Fibroblast of mammary gland (primary cell): ENCODE measurements around the gene CNKSR1.
"Not testable (repeated sequence)": the region's sequence is repeated elsewhere in the genome, so short reads cannot be mapped to it uniquely, and the experiment has no call there.

Source experiments
- DNase-seq: peaks from one replicate; pipeline ENCODE4 v3.0.0-alpha.2; 2010; ENCODE audit warnings: low read depth
- H3K4me3 ChIP-seq: 2 replicates; pipeline ENCODE4 v1.5.1; 2011; ENCODE audit warnings: low read depth, mild to moderate bottlenecking, low read length, moderate library complexity; ENCODE audit not compliant: control insufficient read depth
- TF ChIP-seq, protein P1 (sequence below): conservative IDR thresholded peaks from 2 replicates; pipeline ENCODE4 v1.5.1; 2011; ENCODE audit warnings: low read depth, low read length, inconsistent platforms; ENCODE audit not compliant: control insufficient read depth, insufficient read depth

Gene CNKSR1

DNA sequence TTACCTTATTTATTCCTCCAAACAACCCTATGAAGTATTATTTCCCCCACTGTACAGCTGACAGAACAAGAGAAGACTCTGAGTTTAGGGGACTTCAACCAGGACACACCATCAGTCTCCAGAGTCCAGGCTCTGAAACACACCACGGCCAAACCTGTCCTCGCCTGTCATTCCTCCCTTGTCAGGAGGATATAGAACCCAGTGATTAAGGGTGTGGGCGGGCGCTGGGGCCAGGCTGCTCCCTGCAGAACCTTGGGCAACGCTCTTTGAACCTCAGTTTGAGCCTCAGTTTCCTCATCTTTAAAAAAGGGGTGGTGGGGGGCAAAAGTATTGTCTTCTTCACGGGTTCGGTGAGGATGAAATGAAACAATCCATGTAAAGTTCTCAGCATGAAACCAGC, 47.3 kb downstream of the CNKSR1 start:
- H3K4me3 ChIP-seq: no peak overlapping the region

DNA sequence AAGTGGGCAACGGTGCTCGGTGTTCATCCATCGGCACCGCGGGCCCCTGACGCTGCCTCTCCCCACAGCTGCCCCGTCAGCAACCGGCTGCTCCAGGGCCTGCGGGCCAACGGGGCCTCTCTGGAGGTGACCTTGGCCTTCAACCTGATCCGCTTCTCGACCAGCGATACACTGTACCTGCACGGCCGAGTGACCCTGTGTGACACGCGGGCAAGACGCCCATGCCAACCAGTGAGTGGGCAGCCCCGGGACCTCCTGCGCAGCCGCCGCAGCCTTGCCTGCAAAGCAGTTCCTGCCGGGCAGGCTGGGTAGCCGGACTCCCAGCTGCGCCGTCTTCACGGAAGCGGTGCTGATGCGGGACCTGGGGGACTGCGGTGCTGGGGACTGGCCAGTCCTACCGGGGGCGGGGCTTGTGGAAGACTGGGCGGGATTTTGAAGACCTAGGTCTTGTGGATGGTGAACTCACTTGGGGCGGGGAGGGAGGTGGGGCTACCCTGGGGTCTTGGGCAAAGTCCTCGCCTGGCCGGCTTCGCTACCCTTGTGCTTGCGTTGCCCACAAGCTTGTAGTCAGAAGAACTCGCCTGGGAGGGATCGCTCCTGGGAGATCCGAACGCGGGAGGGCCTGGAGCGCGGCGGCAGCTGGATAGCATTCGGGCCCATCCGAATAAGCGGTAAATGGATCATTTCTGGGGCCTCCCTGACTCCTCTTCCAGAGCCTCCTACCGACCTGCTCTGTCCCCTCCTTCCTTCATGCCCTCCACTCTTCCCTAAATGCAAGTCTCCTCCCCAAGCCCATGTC, 47.9 kb downstream of the CNKSR1 start:
- TF ChIP-seq, protein P1, sequence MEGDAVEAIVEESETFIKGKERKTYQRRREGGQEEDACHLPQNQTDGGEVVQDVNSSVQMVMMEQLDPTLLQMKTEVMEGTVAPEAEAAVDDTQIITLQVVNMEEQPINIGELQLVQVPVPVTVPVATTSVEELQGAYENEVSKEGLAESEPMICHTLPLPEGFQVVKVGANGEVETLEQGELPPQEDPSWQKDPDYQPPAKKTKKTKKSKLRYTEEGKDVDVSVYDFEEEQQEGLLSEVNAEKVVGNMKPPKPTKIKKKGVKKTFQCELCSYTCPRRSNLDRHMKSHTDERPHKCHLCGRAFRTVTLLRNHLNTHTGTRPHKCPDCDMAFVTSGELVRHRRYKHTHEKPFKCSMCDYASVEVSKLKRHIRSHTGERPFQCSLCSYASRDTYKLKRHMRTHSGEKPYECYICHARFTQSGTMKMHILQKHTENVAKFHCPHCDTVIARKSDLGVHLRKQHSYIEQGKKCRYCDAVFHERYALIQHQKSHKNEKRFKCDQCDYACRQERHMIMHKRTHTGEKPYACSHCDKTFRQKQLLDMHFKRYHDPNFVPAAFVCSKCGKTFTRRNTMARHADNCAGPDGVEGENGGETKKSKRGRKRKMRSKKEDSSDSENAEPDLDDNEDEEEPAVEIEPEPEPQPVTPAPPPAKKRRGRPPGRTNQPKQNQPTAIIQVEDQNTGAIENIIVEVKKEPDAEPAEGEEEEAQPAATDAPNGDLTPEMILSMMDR: no peak
- DNase-seq: peak; percentile 8
- H3K4me3 ChIP-seq: peak overlapping the region; percentile 37

More for the DNA sequence above, 47.3 kb downstream of the CNKSR1 start:
- DNase-seq: no peak
- TF ChIP-seq, protein P1: no peak

- DNase-seq, H3K4me3 ChIP-seq: not testable (repeated sequence)
Observed at GRCh38 chr1:26230682-26231081, 53.4 kb downstream of the CNKSR1 start.

DNA sequence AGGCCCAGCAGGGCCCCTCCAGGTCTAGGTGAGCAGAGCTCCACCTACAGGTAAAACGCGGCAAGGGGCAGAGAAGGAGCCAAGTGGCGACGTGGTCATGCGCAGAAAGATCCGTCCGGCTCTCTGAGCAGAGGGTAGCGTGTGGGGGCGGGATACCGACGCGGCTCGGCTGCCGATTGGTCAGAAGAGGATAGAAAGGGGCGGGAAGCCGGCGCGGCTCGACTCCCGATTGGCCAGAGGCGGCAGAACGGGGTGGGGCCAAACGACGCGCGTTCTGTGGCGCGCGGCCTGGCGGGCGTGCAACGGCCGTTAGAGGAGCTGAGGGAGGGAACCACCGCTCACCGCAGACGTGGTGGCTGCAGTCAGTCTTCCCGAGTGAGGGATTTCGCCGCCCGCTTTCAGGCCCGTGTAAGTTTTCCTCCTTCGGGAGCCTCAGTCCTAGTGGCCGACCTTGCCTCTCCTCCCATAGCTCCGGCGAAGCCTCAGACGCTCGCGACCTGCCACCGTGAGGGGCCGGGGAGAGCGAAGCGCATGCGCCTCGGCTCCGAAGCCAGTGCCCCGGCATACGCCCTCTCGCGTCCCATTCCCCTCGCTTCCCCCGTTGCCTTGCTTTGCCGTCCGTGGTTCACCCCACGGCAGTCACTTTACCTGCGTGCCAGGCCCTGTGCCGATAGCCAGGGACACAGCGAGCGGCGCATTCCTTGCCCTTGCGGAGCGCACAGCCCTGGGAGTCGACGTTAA, 56.8 kb downstream of the CNKSR1 start, which contains the start of gene CEP85:
Gene CEP85 (plus strand): TSS at position 298 of the 741 bp plus-strand sequence. CDS start 5,584 bp downstream, outside the sequence.
- TF ChIP-seq, protein P1: peak; percentile 81
- DNase-seq: peak; percentile 95
- H3K4me3 ChIP-seq: peak within 1 kb of the TSS; percentile 95

DNA sequence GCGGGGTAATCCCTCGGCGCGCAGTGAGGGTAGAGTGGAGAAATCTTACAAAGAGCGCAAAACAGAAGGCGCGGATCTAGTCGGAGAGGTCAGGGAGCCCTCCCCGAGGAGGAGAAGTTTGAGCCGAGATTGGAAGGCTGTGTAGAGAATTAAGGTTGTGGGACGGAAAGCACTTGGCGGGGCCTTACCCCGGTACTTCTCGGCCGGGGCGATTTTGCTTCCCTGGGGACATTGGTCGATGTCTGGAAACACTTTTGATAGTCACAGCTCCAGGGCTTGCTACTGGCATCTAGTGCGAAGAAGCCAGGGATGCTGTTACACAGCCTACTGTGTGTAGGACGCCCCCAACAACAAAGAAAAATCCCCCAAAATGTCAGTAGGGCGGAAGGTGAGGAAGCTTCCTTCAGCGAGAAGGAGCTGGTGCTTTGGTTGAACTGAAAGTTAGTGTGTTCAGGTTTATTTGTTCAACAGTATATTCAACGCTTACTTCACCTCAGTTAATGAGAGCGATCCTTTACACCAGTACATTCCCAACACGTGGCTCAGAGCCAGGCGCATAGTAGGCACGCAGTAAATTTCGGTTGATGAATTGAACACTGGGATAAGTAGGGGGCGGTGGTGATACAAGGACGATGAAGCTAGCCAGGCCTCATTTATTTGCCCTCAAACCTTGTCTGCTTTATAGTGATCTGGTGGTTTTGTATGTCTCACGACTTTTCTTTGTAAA, 57.5 kb downstream of the CNKSR1 start:
- peak; percentile 38 for DNase-seq
- peak overlapping the region; percentile 95 for H3K4me3 ChIP-seq
- TF ChIP-seq, protein P1: peak; percentile 20

DNA sequence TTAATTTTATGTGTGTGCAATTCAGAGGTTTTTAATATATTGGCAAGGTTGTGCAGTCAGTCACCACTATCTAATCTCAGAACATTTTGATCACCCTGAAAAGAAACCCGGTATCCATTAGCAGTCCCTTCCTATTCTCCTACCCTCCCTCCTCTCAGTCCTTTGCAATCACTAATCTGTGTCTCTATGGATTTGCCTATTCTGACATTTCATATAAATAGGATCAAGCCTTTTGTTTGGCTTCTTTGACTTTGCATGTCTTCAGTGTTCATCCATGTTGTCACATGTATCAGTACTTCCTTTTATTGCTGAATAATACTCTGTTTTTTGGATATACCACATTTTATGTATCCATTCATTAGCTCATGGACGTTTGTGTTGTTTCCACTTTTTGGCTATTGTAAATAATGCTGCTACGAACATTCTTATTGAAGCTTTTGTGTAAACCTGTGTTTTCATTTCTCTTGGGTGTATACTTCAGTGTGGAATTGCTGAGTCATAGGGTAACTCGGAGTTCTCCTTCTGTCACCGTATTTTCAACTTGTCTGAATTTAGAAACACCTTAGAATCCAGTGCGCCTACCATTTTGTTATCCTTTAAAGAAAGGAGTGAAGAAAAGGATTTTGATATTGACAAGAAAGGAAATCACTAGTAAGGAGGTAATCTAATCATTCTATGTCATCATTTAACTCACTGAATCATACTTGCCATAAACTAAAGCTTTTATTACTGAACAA, 60.1 kb downstream of the CNKSR1 start:
- TF ChIP-seq, protein P1: no peak
- no peak overlapping the region for H3K4me3 ChIP-seq
- DNase-seq: peak; percentile 20
